Activated naive CD4-positive, alpha-beta T cell treated with anti-CD3 and anti-CD28 coated beads for 36 hours (primary cell): ENCODE results near the gene ALDH3A1. TPM values are rescaled to one million over a fixed set of nuclear protein-coding genes. Genes with fewer than 3 reads are reported as not detected.

Experiments used
- CTCF ChIA-PET: fragments of 350-600 bp; sonication (Branson Sonifier 250); formaldehyde crosslinking; loops from one replicate; lab custom pipeline; 2021; ENCODE audit warnings: antibody characterized with exemption; lab: Charles Lee
- DNase-seq: peaks from one replicate; pipeline ENCODE4 v3.0.0-alpha.2; 2020
- H3K27ac Mint-ChIP-seq: one replicate; pipeline ENCODE4 v1.8.0; 2021; ENCODE audit warnings: mild to moderate bottlenecking, mixed read lengths
- H3K27me3 Mint-ChIP-seq: one replicate; pipeline ENCODE4 v1.8.0; 2021; ENCODE audit warnings: low read depth, mixed read lengths
- H3K36me3 Mint-ChIP-seq: one replicate; pipeline ENCODE4 v1.8.0; 2021; ENCODE audit warnings: low read depth, mixed read lengths
- H3K4me1 Mint-ChIP-seq: one replicate; pipeline ENCODE4 v1.8.0; 2021; ENCODE audit warnings: low read depth, mixed read lengths
- H3K4me3 Mint-ChIP-seq: one replicate; pipeline ENCODE4 v1.8.0; 2021; ENCODE audit warnings: mild to moderate bottlenecking, moderate library complexity, mixed read lengths
- H3K9me3 Mint-ChIP-seq: one replicate; pipeline ENCODE4 v1.8.0; 2021; ENCODE audit warnings: mixed read lengths
- intact Hi-C: fragments of 100-400 bp; cut with micrococcal nuclease; formaldehyde crosslinking; loops from one replicate; pipeline ENCODE4 v1.15.1; 2023
- total RNA-seq, 2 experiments: library from RNA; stranded (reverse); gene quantifications; one replicate each; pipeline ENCODE4 v1.2.3, GENCODE V29; 2021

ALDH3A1 gene
- total RNA-seq, 2 experiments from 2014 or later: not detected

GRCh38 chr17:19714542-19715411, 33.3 kb downstream of the ALDH3A1 start:
- CTCF ChIA-PET: interaction anchor here (0.6 to 1.1 kb wide), 2 partner anchors 52 to 144 kb away, joined by 3 to 4 read pairs; no protein-coding TSS in a partner anchor
- no peaks in the 10 kb centered on the region for H3K4me1 Mint-ChIP-seq
- H3K36me3 Mint-ChIP-seq: no peaks in the 10 kb centered on the region
- H3K9me3 Mint-ChIP-seq: no peaks in the 10 kb centered on the region
- intact Hi-C loops: no loop called here
- DNase-seq: no peak
- no peaks in the 10 kb centered on the region for H3K27me3 Mint-ChIP-seq
- no peak overlapping the region for H3K4me3 Mint-ChIP-seq
- no peak overlapping the region for H3K27ac Mint-ChIP-seq

GRCh38 chr17:19713901-19714361, 34.2 kb downstream of the ALDH3A1 start:
- Mint-ChIP-seq H3K36me3 (no peaks in the 10 kb centered on the region), H3K27ac (no peak overlapping the region), H3K9me3 (no peaks in the 10 kb centered on the region), H3K27me3 (no peaks in the 10 kb centered on the region), H3K4me1 (no peaks in the 10 kb centered on the region), H3K4me3 (no peak overlapping the region)
- CTCF ChIA-PET: interaction anchor here (1.1 kb wide), 1 partner anchor 53 kb away, joined by 3 read pairs; no protein-coding TSS in a partner anchor
- no peak for DNase-seq
- intact Hi-C loops: no loop called here

- CTCF ChIA-PET: no interaction called here
- DNase-seq: no peak
- Mint-ChIP-seq H3K27ac (no peak overlapping the region), H3K36me3 (no peaks in the 10 kb centered on the region), H3K9me3 (no peaks in the 10 kb centered on the region), H3K27me3 (no peaks in the 10 kb centered on the region), H3K4me1 (no peaks in the 10 kb centered on the region), H3K4me3 (no peak overlapping the region)
- intact Hi-C loops: no loop called here
Measured at GRCh38 chr17:19713462-19713861, 34.6 kb downstream of the ALDH3A1 start.

GRCh38 chr17:19712436-19713004, 35.6 kb downstream of the ALDH3A1 start:
- intact Hi-C loops: no loop called here
- H3K9me3 Mint-ChIP-seq: no peaks in the 10 kb centered on the region
- H3K27me3 Mint-ChIP-seq: no peaks in the 10 kb centered on the region

GRCh38 chr17:19709841-19710240, 38.3 kb downstream of the ALDH3A1 start:
- Mint-ChIP-seq H3K27me3 (no peaks in the 10 kb centered on the region), H3K4me1 (no peaks in the 10 kb centered on the region), H3K4me3 (no peak overlapping the region), H3K9me3 (no peaks in the 10 kb centered on the region), H3K36me3 (no peaks in the 10 kb centered on the region), H3K27ac (peak overlapping the region; percentile 46)
- intact Hi-C loops: no loop called here
- CTCF ChIA-PET: interaction anchor here (0.6 to 1.6 kb wide), 5 partner anchors 8 to 47 kb away, joined by 3 to 4 read pairs (median 3); no protein-coding TSS in a partner anchor
- DNase-seq: no peak

More at GRCh38 chr17:19712436-19713004, 35.6 kb downstream of the ALDH3A1 start:
- Mint-ChIP-seq H3K4me3 (no peak overlapping the region), H3K4me1 (no peaks in the 10 kb centered on the region), H3K27ac (no peak overlapping the region), H3K36me3 (no peaks in the 10 kb centered on the region)
- no peak for DNase-seq
- CTCF ChIA-PET: no interaction called here

GRCh38 chr17:19708431-19709175, 39.5 kb downstream of the ALDH3A1 start:
- CTCF ChIA-PET: no interaction called here
- Mint-ChIP-seq H3K36me3 (no peaks in the 10 kb centered on the region), H3K27me3 (no peaks in the 10 kb centered on the region), H3K4me3 (no peak overlapping the region), H3K27ac (peak overlapping the region; percentile 18), H3K9me3 (no peaks in the 10 kb centered on the region), H3K4me1 (no peaks in the 10 kb centered on the region)
- intact Hi-C loops: no loop called here
- DNase-seq: no peak

GRCh38 chr17:19707728-19708221, 40.3 kb downstream of the ALDH3A1 start:
- no peak overlapping the region for H3K27ac Mint-ChIP-seq
- no peak overlapping the region for H3K4me3 Mint-ChIP-seq
- intact Hi-C loops: no loop called here
- no peaks in the 10 kb centered on the region for H3K36me3 Mint-ChIP-seq
- CTCF ChIA-PET: no interaction called here
- DNase-seq: no peak
- no peaks in the 10 kb centered on the region for H3K27me3 Mint-ChIP-seq
- H3K4me1 Mint-ChIP-seq: no peaks in the 10 kb centered on the region
- H3K9me3 Mint-ChIP-seq: no peaks in the 10 kb centered on the region

GRCh38 chr17:19706791-19707727, 41.0 kb downstream of the ALDH3A1 start:
- Mint-ChIP-seq H3K36me3 (no peaks in the 10 kb centered on the region), H3K4me3 (no peak overlapping the region), H3K27me3 (no peaks in the 10 kb centered on the region), H3K27ac (no peak overlapping the region), H3K9me3 (no peaks in the 10 kb centered on the region), H3K4me1 (no peaks in the 10 kb centered on the region)
- CTCF ChIA-PET: interaction anchor here (1.1 kb wide), 1 partner anchor 95 kb away, joined by 3 read pairs; no protein-coding TSS in a partner anchor
- intact Hi-C loops: no loop called here
- DNase-seq: no peak

- Mint-ChIP-seq H3K4me1 (no peaks in the 10 kb centered on the region), H3K4me3 (no peak overlapping the region), H3K36me3 (no peaks in the 10 kb centered on the region), H3K27me3 (no peaks in the 10 kb centered on the region), H3K27ac (no peak overlapping the region), H3K9me3 (no peaks in the 10 kb centered on the region)
- CTCF ChIA-PET: interaction anchor here (1.1 kb wide), 1 partner anchor 94 kb away, joined by 3 read pairs; no protein-coding TSS in a partner anchor
- DNase-seq: no peak
- intact Hi-C loops: no loop called here
Measured at GRCh38 chr17:19705771-19706770, 42.0 kb downstream of the ALDH3A1 start.

GRCh38 chr17:19705201-19705600, 42.9 kb downstream of the ALDH3A1 start:
- Mint-ChIP-seq H3K4me3 (no peak overlapping the region), H3K36me3 (no peaks in the 10 kb centered on the region), H3K9me3 (no peaks in the 10 kb centered on the region), H3K4me1 (no peaks in the 10 kb centered on the region), H3K27me3 (no peaks in the 10 kb centered on the region), H3K27ac (no peak overlapping the region)
- DNase-seq: no peak
- intact Hi-C loops: no loop called here
- CTCF ChIA-PET: no interaction called here
